Keratinocyte (primary cell): ENCODE measurements around the gene CAMKMT.

Experiments
- EZH2 ChIP-seq: IDR thresholded peaks from one replicate; pipeline ENCODE4 v1.6.1; 2012; ENCODE audit warnings: inconsistent platforms, mild to moderate bottlenecking, low read length, moderate library complexity
- TF ChIP-seq, protein P1 (sequence below), 3 experiments: IDR thresholded peaks in 1 of 3; conservative IDR thresholded peaks in 1 of 3; optimal IDR thresholded peaks in 1 of 3; 2 replicates in 2 of 3; 3 replicates in 1 of 3; pipeline versions ENCODE3 to v1.5.1; 2011; ENCODE audit warnings: low read length in 3 of 3, mild to moderate bottlenecking in 3 of 3, moderate library complexity in 2 of 3, control low read depth in 1 of 3, inconsistent platforms in 1 of 3; ENCODE audit not compliant: insufficient read depth in 2 of 3; ENCODE audit errors: extremely low read depth in 1 of 3

- TF ChIP-seq, protein P1, sequence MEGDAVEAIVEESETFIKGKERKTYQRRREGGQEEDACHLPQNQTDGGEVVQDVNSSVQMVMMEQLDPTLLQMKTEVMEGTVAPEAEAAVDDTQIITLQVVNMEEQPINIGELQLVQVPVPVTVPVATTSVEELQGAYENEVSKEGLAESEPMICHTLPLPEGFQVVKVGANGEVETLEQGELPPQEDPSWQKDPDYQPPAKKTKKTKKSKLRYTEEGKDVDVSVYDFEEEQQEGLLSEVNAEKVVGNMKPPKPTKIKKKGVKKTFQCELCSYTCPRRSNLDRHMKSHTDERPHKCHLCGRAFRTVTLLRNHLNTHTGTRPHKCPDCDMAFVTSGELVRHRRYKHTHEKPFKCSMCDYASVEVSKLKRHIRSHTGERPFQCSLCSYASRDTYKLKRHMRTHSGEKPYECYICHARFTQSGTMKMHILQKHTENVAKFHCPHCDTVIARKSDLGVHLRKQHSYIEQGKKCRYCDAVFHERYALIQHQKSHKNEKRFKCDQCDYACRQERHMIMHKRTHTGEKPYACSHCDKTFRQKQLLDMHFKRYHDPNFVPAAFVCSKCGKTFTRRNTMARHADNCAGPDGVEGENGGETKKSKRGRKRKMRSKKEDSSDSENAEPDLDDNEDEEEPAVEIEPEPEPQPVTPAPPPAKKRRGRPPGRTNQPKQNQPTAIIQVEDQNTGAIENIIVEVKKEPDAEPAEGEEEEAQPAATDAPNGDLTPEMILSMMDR (optimal IDR thresholded peaks at IDR 0.05 in 1 of 3, IDR thresholded peaks at IDR 0.05 in 1 of 3, conservative IDR thresholded peaks at IDR 0.05 in 1 of 3; ENCODE audit: extremely low read depth in 1 of 3, insufficient read depth in 2 of 3, low read length in 3 of 3), result no peak
- TF ChIP-seq EZH2, result no peak
Observed at GRCh38 chr2:44769349-44770011, 407.7 kb downstream of the CAMKMT start.
